ENCODE results near the gene HPSE. TPM values are rescaled to one million over a fixed set of nuclear protein-coding genes. Genes with fewer than 3 reads are reported as not detected.
A peak's percentile ranks its signal among the peaks of the same experiment; 100 is the strongest.

HPSE gene
- total RNA-seq, 1 experiment from 2014 or later = 2.6 TPM

DNA sequence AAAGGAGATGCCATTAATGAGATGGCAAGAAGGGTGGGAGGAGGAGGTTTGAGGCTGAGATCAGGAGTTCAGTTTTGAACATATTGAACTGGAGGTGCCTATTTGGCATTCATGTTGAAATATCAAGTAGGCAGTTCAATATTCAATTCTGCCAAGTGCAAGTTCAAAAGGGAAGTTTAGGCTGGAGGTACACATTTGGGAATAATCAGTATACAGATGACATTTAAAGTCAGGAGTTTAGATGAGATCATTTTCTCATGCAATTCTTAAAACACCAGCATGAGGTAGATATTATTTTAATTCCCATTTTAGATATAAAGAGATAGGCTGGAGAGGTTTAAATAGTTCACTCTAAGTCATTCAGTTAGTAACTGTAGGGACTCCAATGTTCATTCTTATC is 76.2 kb downstream of the HPSE start:
- ATAC-seq = no peak
- Histone ChIP-seq H3K27me3 (ENCODE audit: control insufficient read depth, insufficient read depth, low read length) (no peaks in the 10 kb centered on the region), H3K27ac (ENCODE audit: low read length) (peak overlapping the region; percentile 86), H3K4me1 (ENCODE audit: control insufficient read depth, insufficient read depth, low read length) (peaks cover 30% of the 10 kb centered on the region), H3K4me3 (ENCODE audit: low read depth in 2 of 2, low read length in 2 of 2) (no peak overlapping the region), H3K36me3 (ENCODE audit: control insufficient read depth, insufficient read depth, low read length) (no peaks in the 10 kb centered on the region; the same call in 1 of the 2 replicates), H3K9me3 (ENCODE audit: control insufficient read depth, insufficient read depth, low read depth, low read length) (no peaks in the 10 kb centered on the region)
- intact Hi-C loops (cut with micrococcal nuclease; ENCODE audit: unreplicated experiment) = no loop called here
- in situ Hi-C loops (cut with HindIII; ENCODE audit: low pct_unique_long_range_greater_than_20kb, low sequenced_read_pairs) = no loop called here
- POLR2A ChIA-PET = no interaction called here
- no TSS peak for BruUV-seq (replicated peaks)
- no peak for DNase-seq (ENCODE audit: low read depth, low spot score)
- CTCF ChIA-PET = no interaction called here
- TF ChIP-seq POLR2AphosphoS5 (IDR thresholded peaks at IDR 0.05; ENCODE audit: low read depth, low read length) (no peak), TCF7L2 (IDR thresholded peaks at IDR 0.05; ENCODE audit: low read depth, low read length) (no peak), SIN3A (IDR thresholded peaks at IDR 0.05; ENCODE audit: borderline replicate concordance, insufficient read depth, low read depth, low read length) (no peak), REST (IDR thresholded peaks at IDR 0.05; ENCODE audit: insufficient read depth in 1 of 2, low read depth in 2 of 2, low read length in 1 of 2) (no peak), CTCF (IDR thresholded peaks at IDR 0.05) (no peak)

- intact Hi-C loops (cut with micrococcal nuclease; ENCODE audit: unreplicated experiment) = loop anchor here (1.0 kb wide), 1 partner anchor 146 kb away; no protein-coding TSS in a partner anchor
- Histone ChIP-seq H3K9me3 (ENCODE audit: control insufficient read depth, insufficient read depth, low read depth, low read length) (no peaks in the 10 kb centered on the region), H3K27ac (ENCODE audit: low read length) (peak overlapping the region; percentile 86), H3K4me3 (ENCODE audit: low read depth in 2 of 2, low read length in 2 of 2) (no peak overlapping the region), H3K36me3 (ENCODE audit: control insufficient read depth, insufficient read depth, low read length) (no peaks in the 10 kb centered on the region; the same call in 1 of the 2 replicates), H3K27me3 (ENCODE audit: control insufficient read depth, insufficient read depth, low read length) (no peaks in the 10 kb centered on the region), H3K4me1 (ENCODE audit: control insufficient read depth, insufficient read depth, low read length) (peaks cover 32% of the 10 kb centered on the region)
- ChIA-PET CTCF (no interaction called here), POLR2A (no interaction called here)
- ATAC-seq = no peak
- DNase-seq (ENCODE audit: low read depth, low spot score) = no peak
- in situ Hi-C loops (cut with HindIII; ENCODE audit: low pct_unique_long_range_greater_than_20kb, low sequenced_read_pairs) = no loop called here
- no TSS peak for BruUV-seq (replicated peaks)
- no peak for TF ChIP-seq TCF7L2 (IDR thresholded peaks at IDR 0.05; ENCODE audit: low read depth, low read length)
- no peak for TF ChIP-seq SIN3A (IDR thresholded peaks at IDR 0.05; ENCODE audit: borderline replicate concordance, insufficient read depth, low read depth, low read length)
- no peak for TF ChIP-seq REST (IDR thresholded peaks at IDR 0.05; ENCODE audit: insufficient read depth in 1 of 2, low read depth in 2 of 2, low read length in 1 of 2)
- TF ChIP-seq POLR2AphosphoS5 (IDR thresholded peaks at IDR 0.05; ENCODE audit: low read depth, low read length) = no peak
- no peak for TF ChIP-seq CTCF (IDR thresholded peaks at IDR 0.05)
Measured at GRCh38 chr4:83257811-83258210, 76.8 kb downstream of the HPSE start.

Data from Panc1 (cell line).